Trophoblast cell (in vitro differentiated cells and primary cell): ENCODE results near the gene SH3BGRL2.

Experiments used
- DNase-seq, 2 donors: peaks; one replicate each; pipeline ENCODE4 v3.0.0-alpha.2; 2016
- H2AFZ ChIP-seq: 2 replicates; pipeline ENCODE4 v1.6.1; 2013; ENCODE audit warnings: low read length, moderate library complexity, mild to moderate bottlenecking; ENCODE audit not compliant: insufficient read depth, poor library complexity
- H2AK5ac ChIP-seq: 2 replicates; pipeline ENCODE4 v1.6.1; 2013; ENCODE audit warnings: mild to moderate bottlenecking, low read length
- H2BK120ac ChIP-seq: 2 replicates; pipeline ENCODE4 v1.6.1; 2013; ENCODE audit warnings: low read length, mild to moderate bottlenecking, moderate library complexity; ENCODE audit not compliant: insufficient read depth, poor library complexity
- H2BK12ac ChIP-seq: 2 replicates; pipeline ENCODE4 v1.6.1; 2013; ENCODE audit warnings: mild to moderate bottlenecking, low read length, moderate library complexity
- H2BK5ac ChIP-seq: 2 replicates; pipeline ENCODE4 v1.6.1; 2013; ENCODE audit warnings: low read length, low read depth, moderate library complexity, mild to moderate bottlenecking; ENCODE audit not compliant: poor library complexity
- H3K14ac ChIP-seq: 2 replicates; pipeline ENCODE4 v1.6.1; 2013; ENCODE audit warnings: mild to moderate bottlenecking, low read length
- H3K18ac ChIP-seq: 2 replicates; pipeline ENCODE4 v1.6.1; 2013; ENCODE audit warnings: mild to moderate bottlenecking, low read length
- H3K23ac ChIP-seq: 2 replicates; pipeline ENCODE4 v1.6.1; 2013; ENCODE audit warnings: low read length
- H3K27ac ChIP-seq: 2 replicates; pipeline ENCODE4 v1.5.1; 2013; ENCODE audit warnings: low read depth, mild to moderate bottlenecking, inconsistent platforms, low read length, moderate library complexity
- H3K27me3 ChIP-seq: 2 replicates; pipeline ENCODE4 v1.6.1; 2013; ENCODE audit warnings: inconsistent platforms, mild to moderate bottlenecking, low read length, moderate library complexity; ENCODE audit not compliant: insufficient read depth
- H3K36me3 ChIP-seq, 2 experiments: 1 replicate in 1 of 2; 2 replicates in 1 of 2; pipeline ENCODE4 v1.6.1; 2013; ENCODE audit warnings: low read length in 2 of 2, mild to moderate bottlenecking in 2 of 2, moderate library complexity in 1 of 2; ENCODE audit not compliant: insufficient read depth in 2 of 2, control insufficient read depth in 1 of 2
- H3K4ac ChIP-seq: 2 replicates; pipeline ENCODE4 v1.6.1; 2013; ENCODE audit warnings: low read depth, mild to moderate bottlenecking, low read length, moderate library complexity
- H3K4me1 ChIP-seq, 2 experiments: 1 replicate in 1 of 2; 2 replicates in 1 of 2; pipeline ENCODE4 v1.6.1; 2013; ENCODE audit warnings: low read length in 2 of 2, mild to moderate bottlenecking in 2 of 2, moderate library complexity in 1 of 2; ENCODE audit not compliant: insufficient read depth in 2 of 2, control insufficient read depth in 1 of 2
- H3K4me2 ChIP-seq: 2 replicates; pipeline ENCODE4 v1.6.1; 2013; ENCODE audit warnings: inconsistent platforms, mild to moderate bottlenecking, low read length, moderate library complexity
- H3K4me3 ChIP-seq: 2 replicates; pipeline ENCODE4 v1.5.1; 2013; ENCODE audit warnings: mild to moderate bottlenecking, low read depth, low read length, inconsistent platforms
- H3K79me1 ChIP-seq: one replicate; pipeline ENCODE4 v1.6.1; 2013; ENCODE audit warnings: low read length
- H3K79me2 ChIP-seq: 2 replicates; pipeline ENCODE4 v1.6.1; 2013; ENCODE audit warnings: low read length, mild to moderate bottlenecking; ENCODE audit not compliant: control insufficient read depth, insufficient read depth, poor library complexity
- H3K9ac ChIP-seq: 2 replicates; pipeline ENCODE4 v1.6.1; 2013; ENCODE audit warnings: mild to moderate bottlenecking, low read length
- H3K9me3 ChIP-seq: 2 replicates; pipeline ENCODE4 v1.6.1; 2013; ENCODE audit warnings: low read depth, mild to moderate bottlenecking, control low read depth, inconsistent platforms, low read length; ENCODE audit not compliant: insufficient read depth
- H4K12ac ChIP-seq: 2 replicates; pipeline ENCODE4 v1.6.1; 2013; ENCODE audit warnings: low read depth, mild to moderate bottlenecking, low read length, moderate library complexity
- H4K8ac ChIP-seq: 2 replicates; pipeline ENCODE4 v1.6.1; 2013; ENCODE audit warnings: low read depth, mild to moderate bottlenecking, low read length, moderate library complexity
- H4K91ac ChIP-seq: one replicate; pipeline ENCODE4 v1.6.1; 2013; ENCODE audit warnings: low read depth, mild to moderate bottlenecking, low read length, moderate library complexity
- WGBS: extraction: QIAGEN DNeasy Blood & Tissue Kit; methylation state at CpG from one replicate; pipeline ENCODE4 v1.1.7; 2013; ENCODE audit warnings: missing lambda C conversion rate; ENCODE audit not compliant: insufficient read length, insufficient coverage; ENCODE audit errors: extremely low coverage; 5-methylcytosine and 5-hydroxymethylcytosine counted together

The SH3BGRL2 gene

GRCh38 chr6:79632580-79632979, 1.5 kb downstream of the SH3BGRL2 start:
- Histone ChIP-seq H3K4me2 (peak overlapping the region; percentile 31), H3K79me2 (peaks cover 7% of the 10 kb centered on the region), H2BK5ac (no peak overlapping the region), H2AK5ac (no peak overlapping the region), H3K27ac (no peak overlapping the region), H3K18ac (no peak overlapping the region), H3K79me1 (peaks cover 5% of the 10 kb centered on the region), H3K36me3 (no peaks in the 10 kb centered on the region), H3K9me3 (no peaks in the 10 kb centered on the region), H4K12ac (no peak overlapping the region), H4K8ac (no peak overlapping the region), H2AFZ (no peak overlapping the region), H2BK12ac (no peak overlapping the region), H3K27me3 (no peaks in the 10 kb centered on the region), H3K4me1 (peaks cover 2 to 13% of the 10 kb centered on the region in 2 experiments), H3K4me3 (no peak overlapping the region), H2BK120ac (no peak overlapping the region), H3K23ac (no peak overlapping the region), H3K14ac (no peak overlapping the region), H3K4ac (no peak overlapping the region), H4K91ac (no peak overlapping the region), H3K9ac (no peak overlapping the region)
- DNase-seq = no peak
- WGBS = no CpG with 5 or more reads among the region's 2 CpGs

GRCh38 chr6:79634491-79635231, 3.5 kb downstream of the SH3BGRL2 start:
- H3K4ac ChIP-seq = no peak overlapping the region
- H3K4me1 ChIP-seq = peaks cover 0 to 4% of the 10 kb centered on the region in 2 experiments
- H2BK5ac ChIP-seq = no peak overlapping the region
- H3K4me2 ChIP-seq = no peak overlapping the region
- no peak overlapping the region for H3K18ac ChIP-seq
- H2AFZ ChIP-seq = no peak overlapping the region
- H2BK12ac ChIP-seq = no peak overlapping the region
- H3K27ac ChIP-seq = no peak overlapping the region
- no peak overlapping the region for H4K12ac ChIP-seq
- no peak overlapping the region for H3K14ac ChIP-seq
- no peaks in the 10 kb centered on the region for H3K36me3 ChIP-seq
- H3K9me3 ChIP-seq = no peaks in the 10 kb centered on the region
- no peak overlapping the region for H4K91ac ChIP-seq
- no peak overlapping the region for H2BK120ac ChIP-seq
- no peak for DNase-seq
- H2AK5ac ChIP-seq = no peak overlapping the region
- no CpG with 5 or more reads among the region's 2 CpGs for WGBS
- no peak overlapping the region for H3K23ac ChIP-seq
- peaks cover 5% of the 10 kb centered on the region for H3K79me1 ChIP-seq
- peaks cover 7% of the 10 kb centered on the region for H3K79me2 ChIP-seq
- H3K4me3 ChIP-seq = no peak overlapping the region
- H4K8ac ChIP-seq = no peak overlapping the region
- H3K9ac ChIP-seq = no peak overlapping the region
- H3K27me3 ChIP-seq = no peaks in the 10 kb centered on the region

- Histone ChIP-seq H4K91ac (no peak overlapping the region), H3K9ac (no peak overlapping the region)
- WGBS = no CpG with 5 or more reads among the region's 2 CpGs
Measured at GRCh38 chr6:79635232-79635543, 4.1 kb downstream of the SH3BGRL2 start.

GRCh38 chr6:79636673-79637072, 5.5 kb downstream of the SH3BGRL2 start:
- Histone ChIP-seq H2AK5ac (no peak overlapping the region), H3K9ac (no peak overlapping the region), H2BK12ac (no peak overlapping the region), H3K27ac (no peak overlapping the region), H3K4me3 (no peak overlapping the region), H3K23ac (no peak overlapping the region), H3K4me2 (no peak overlapping the region), H3K27me3 (no peaks in the 10 kb centered on the region), H4K8ac (no peak overlapping the region), H3K4ac (no peak overlapping the region), H3K18ac (no peak overlapping the region), H2AFZ (no peak overlapping the region), H3K36me3 (no peaks in the 10 kb centered on the region), H3K14ac (no peak overlapping the region), H2BK120ac (no peak overlapping the region), H4K12ac (no peak overlapping the region), H3K79me2 (peaks cover 2% of the 10 kb centered on the region), H3K79me1 (no peaks in the 10 kb centered on the region), H2BK5ac (no peak overlapping the region), H4K91ac (no peak overlapping the region), H3K4me1 (peaks cover 3 to 4% of the 10 kb centered on the region in 2 experiments), H3K9me3 (no peaks in the 10 kb centered on the region)
- DNase-seq = no peak
- WGBS = no CpG with 5 or more reads among the region's 1 CpG

More at GRCh38 chr6:79635232-79635543, 4.1 kb downstream of the SH3BGRL2 start:
- no peak overlapping the region for H3K14ac ChIP-seq
- H3K27ac ChIP-seq = no peak overlapping the region
- DNase-seq = peak in 1 of 2 donors; percentile 15
- no peak overlapping the region for H2BK12ac ChIP-seq
- no peak overlapping the region for H2AFZ ChIP-seq
- no peak overlapping the region for H2AK5ac ChIP-seq
- H3K79me1 ChIP-seq = peaks cover 5% of the 10 kb centered on the region
- peaks cover 0 to 4% of the 10 kb centered on the region in 2 experiments for H3K4me1 ChIP-seq
- H3K4me3 ChIP-seq = no peak overlapping the region
- H2BK5ac ChIP-seq = no peak overlapping the region
- H3K36me3 ChIP-seq = no peaks in the 10 kb centered on the region
- H3K4me2 ChIP-seq = no peak overlapping the region
- H3K9me3 ChIP-seq = no peaks in the 10 kb centered on the region
- H4K12ac ChIP-seq = no peak overlapping the region
- no peak overlapping the region for H3K4ac ChIP-seq
- H4K8ac ChIP-seq = no peak overlapping the region
- peaks cover 7% of the 10 kb centered on the region for H3K79me2 ChIP-seq
- H3K18ac ChIP-seq = no peak overlapping the region
- no peaks in the 10 kb centered on the region for H3K27me3 ChIP-seq
- H2BK120ac ChIP-seq = no peak overlapping the region
- H3K23ac ChIP-seq = no peak overlapping the region
